ENCODE data around the gene VCAN.

The VCAN gene

DNA sequence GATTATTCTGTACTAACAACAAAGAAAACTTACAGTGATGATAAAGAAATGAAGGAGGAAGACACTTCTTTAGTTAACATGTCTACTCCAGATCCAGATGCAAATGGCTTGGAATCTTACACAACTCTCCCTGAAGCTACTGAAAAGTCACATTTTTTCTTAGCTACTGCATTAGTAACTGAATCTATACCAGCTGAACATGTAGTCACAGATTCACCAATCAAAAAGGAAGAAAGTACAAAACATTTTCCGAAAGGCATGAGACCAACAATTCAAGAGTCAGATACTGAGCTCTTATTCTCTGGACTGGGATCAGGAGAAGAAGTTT is 67.9 kb downstream of the VCAN start:
- no peak for DNase-seq

DNA sequence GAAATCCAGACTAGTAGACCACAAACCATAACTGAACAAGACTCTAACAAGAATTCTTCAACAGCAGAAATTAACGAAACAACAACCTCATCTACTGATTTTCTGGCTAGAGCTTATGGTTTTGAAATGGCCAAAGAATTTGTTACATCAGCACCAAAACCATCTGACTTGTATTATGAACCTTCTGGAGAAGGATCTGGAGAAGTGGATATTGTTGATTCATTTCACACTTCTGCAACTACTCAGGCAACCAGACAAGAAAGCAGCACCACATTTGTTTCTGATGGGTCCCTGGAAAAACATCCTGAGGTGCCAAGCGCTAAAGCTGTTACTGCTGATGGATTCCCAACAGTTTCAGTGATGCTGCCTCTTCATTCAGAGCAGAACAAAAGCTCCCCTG is 68.6 kb downstream of the VCAN start:
- no peak for DNase-seq

DNA sequence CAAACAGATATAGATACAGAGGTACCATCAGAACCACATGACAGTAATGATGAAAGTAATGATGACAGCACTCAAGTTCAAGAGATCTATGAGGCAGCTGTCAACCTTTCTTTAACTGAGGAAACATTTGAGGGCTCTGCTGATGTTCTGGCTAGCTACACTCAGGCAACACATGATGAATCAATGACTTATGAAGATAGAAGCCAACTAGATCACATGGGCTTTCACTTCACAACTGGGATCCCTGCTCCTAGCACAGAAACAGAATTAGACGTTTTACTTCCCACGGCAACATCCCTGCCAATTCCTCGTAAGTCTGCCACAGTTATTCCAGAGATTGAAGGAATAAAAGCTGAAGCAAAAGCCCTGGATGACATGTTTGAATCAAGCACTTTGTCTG is 69.2 kb downstream of the VCAN start:
- DNase-seq: no peak

DNA sequence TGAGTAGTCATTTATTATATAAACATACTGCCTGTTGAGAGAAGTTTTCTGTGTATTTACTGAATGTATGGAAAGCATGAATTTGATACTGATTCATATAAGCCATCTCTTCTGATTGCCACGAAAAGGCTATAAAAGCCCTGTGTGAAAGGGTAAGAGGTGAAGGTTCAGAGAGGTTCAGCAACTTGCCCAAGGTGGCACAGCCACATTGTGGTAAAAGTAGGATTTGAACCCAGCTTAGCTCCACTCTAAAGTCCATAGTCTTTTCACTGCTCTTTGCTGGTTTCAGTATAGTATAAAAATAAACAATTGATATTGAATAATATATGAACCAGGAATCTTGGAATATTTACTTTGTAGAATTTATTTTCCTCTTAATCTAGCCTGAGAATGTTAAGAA is 71.3 kb downstream of the VCAN start:
- DNase-seq: no peak

DNA sequence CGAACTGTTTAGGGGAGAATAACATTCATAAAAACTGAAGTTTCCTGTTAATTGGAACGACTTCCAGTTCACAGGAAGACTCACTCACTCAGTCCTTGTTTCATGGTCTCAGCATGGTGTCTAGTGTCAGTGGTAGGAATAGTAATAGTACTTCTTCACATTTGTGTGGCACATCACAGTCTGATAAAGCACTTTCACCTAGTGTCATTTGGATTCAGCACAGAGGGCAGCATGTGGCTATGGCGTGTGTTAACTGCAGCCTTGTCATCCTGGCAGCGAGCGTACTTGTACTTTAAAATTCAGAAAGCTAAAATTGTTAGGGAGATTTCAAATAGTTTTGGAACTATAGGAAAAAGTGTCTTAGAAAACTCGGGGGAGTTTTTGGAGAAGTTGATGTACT is 72.4 kb downstream of the VCAN start:
- DNase-seq: no peak

DNA sequence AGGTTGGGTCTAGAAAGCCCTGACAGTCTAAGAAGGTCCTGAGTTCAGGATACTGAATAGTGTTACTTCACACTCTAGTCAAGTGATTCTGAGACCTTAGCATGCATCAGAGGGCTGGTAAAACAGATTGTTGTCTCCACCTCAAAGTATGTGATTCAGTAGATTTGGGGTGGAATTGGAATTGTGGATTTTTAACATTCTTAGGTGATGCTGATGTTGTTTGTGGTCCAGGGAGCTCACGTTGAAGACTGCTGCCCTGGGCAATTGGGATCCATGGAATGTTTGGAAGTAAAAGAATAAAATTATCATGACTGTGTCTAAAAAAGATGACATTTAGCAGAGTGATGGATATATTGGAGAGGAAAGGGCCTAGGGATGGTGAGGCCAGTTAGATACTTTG is 75.6 kb downstream of the VCAN start:
- DNase-seq: no peak

DNA sequence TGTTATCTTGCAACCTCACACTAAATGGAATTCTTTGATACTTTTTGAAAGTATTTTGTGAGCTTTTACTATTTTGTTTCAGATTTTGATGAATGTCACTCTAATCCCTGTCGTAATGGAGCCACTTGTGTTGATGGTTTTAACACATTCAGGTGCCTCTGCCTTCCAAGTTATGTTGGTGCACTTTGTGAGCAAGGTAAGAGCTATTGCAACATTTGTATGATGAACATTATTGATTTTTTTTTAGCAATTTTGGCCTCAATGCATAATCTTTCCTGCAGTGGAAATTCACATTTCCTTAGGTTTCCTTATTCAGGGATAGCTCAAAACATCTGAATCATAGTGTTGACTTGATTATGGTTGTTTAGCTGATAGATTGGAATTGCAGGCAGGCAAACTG is 76.3 kb downstream of the VCAN start:
- no peak for DNase-seq

DNA sequence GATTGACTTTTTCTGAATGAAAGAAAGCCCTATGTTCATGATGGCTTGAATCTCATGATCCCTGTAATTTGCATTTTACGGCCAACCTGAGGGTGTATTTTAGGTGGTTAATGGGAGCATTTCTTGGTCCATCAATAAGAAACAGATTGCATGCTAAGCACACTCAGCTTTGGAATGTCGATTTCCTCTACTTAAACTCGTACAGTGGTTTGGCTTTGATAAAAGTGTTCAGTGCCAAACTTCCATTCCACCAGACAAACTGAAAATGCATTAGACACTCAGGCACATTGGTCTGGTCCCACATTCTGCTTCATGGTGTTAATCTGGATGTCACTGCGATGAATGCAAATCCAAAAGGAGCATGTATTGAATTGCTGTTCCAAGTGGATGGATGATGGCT is 77.0 kb downstream of the VCAN start:
- no peak for DNase-seq

DNA sequence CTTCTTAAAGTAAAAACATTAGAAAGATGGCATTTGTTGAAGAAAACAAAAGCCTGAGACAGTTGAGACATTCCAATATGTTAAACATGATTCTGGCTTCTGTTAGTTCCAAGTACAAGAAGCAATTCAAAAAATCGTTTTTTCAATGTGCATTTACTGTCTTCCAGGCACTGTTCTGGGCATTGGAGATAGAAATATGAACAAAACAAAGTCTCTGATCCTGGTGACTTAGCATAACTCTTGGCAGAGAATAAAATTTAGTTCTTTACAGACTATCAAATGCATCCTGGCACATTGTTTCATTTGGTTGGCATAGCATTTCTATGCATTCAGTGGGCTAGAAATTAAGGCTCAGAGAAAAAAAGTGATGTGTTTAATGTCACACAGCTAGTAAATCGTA is 77.5 kb downstream of the VCAN start:
- DNase-seq: no peak

DNA sequence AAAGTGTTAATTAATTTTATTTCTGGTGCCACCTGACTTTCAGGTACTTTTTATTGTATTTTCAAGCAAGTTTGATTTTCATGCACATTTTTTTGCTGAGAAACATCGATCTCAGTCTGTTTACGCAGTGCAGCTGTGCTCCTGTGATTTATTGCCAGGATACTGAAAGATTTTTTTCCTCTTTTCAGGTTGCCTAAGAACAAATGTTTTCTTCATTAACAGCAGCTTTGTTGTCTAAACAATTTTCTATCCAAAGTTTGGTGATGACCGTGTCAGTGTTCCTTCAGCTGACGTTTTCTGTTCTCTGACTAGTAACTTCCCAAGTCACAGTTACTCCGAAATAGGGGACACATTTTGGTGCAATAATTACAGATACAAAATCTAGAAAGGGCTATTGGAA is 78.1 kb downstream of the VCAN start:
- DNase-seq: no peak

DNA sequence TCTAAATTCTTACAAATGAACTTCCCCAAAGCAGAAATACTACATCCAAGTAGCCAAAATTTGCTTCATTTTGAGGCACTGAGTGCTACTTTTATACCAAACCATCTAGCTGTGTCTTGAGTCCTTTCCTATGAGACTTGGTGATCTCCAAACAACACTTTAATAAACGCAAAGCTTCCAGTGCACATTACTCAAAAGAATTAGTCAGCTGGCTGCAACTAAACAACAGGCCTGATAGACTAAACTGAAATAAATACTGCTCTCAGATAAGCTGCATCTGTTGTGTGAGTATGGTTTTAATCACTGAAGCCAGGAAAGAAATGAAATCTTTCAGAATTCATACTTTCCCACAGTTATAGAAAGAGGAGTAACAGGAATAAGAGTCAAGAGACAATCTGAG is 80.3 kb downstream of the VCAN start:
- no peak for DNase-seq

DNA sequence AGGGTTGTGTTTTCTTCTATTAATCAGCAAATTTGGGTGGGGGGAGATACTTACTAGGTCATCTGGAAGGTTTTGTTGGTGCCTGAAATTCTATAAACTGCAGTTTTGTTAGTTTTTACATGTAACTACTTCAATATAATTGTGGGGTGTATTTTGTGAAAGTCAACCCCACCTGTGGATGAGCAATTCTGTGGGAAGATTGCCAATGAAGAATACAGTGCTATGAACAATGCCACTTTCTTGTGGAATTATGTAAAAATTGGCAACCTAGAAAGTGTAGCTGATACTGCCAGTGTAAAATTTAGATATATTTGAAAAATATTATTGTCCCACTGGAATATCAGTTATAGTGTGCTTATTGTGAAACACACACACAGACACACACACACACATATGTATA is 80.7 kb downstream of the VCAN start:
- no peak for DNase-seq

DNA sequence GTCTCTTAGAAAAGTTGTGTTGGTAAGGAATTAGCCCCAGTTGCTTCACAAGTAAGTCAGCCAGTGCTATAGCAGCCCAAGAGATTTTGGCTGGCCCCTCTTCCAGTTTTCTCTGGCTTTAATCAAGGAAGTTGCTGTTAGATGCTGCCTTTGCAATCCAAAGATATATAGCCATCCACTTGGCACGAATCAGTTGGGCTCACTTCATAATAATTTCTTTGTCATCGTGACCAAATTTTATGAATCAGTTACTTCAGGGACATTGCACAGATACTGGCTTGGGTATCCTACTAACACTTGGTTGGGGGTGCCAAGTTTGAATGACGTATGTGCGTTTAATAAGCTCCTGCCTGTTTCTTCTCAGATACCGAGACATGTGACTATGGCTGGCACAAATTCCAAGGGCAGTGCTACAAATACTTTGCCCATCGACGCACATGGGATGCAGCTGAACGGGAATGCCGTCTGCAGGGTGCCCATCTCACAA is 81.5 kb downstream of the VCAN start:
- DNase-seq: no peak

DNA sequence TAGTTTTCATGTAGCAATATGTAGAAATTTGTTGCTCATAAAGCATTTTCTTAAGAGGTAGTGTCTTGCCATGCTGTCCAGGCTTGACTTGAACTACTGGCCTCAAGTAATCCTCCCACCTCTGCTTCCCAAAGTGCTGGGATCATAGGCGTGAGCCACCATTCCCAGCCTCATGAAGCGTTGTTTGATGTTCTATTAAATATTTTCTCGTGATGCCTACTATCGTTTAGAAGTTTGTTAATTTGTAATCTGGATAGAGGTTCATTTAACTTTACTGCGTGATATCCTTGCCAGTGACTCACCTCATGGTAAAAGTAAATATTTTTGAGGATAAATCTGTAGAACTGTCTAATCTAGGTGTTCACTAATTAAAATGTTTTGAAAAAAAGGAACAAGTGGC is 82.6 kb downstream of the VCAN start:
- no peak for DNase-seq

DNA sequence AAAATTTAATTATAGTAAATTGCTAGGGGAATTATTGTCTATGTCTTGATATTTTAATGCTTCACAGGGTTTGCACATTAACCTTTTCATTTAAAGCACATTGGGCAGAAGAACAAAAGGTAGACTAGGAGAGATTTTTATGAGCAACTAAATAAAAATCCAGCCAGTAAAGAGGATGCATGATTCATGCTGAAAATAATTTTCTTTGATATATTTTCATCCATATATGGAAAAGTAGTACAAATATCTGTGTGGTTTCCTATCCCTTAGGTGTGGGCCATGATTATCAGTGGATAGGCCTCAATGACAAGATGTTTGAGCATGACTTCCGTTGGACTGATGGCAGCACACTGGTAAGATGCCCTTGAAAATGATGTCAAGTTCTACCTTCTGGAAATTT is 83.1 kb downstream of the VCAN start:
- DNase-seq: no peak

DNA sequence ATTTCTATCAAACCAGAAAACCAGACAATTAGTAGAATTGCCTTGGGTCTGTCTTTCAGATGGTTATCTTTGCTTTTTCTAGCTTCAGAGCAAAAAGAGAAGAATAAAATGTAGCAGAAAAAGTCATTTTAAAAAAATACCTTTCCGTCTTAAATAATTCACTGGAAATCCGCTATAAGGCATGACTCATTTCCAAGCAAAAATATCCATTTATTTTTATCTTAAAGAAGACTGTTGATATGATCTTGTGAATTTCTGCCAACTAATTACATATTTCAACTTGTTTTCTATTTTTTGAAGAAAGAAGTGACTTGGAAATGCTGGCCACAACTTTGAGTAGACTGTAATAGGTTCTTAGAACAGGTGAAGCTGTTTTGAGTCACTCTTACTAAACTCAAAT is 83.7 kb downstream of the VCAN start:
- no peak for DNase-seq

DNA sequence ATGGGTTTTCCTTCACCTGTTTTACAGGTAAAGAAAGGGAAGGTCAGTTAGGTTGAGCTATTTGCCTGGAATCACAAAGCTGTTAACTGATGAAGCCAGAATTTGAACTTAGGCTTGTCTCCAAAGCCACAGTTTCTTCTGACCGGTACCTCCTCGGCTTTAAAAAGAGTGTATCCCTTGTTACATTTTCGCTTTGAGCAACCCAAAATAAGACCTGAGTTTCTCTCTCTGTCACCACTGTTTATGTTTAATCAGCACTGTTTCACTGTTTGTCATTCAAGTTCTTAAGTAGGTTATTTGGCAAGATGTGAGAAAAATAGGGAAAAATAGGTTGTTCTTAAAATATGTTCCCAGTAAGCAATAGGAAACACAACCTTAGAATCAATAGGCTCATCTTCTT is 84.6 kb downstream of the VCAN start:
- DNase-seq: no peak

DNA sequence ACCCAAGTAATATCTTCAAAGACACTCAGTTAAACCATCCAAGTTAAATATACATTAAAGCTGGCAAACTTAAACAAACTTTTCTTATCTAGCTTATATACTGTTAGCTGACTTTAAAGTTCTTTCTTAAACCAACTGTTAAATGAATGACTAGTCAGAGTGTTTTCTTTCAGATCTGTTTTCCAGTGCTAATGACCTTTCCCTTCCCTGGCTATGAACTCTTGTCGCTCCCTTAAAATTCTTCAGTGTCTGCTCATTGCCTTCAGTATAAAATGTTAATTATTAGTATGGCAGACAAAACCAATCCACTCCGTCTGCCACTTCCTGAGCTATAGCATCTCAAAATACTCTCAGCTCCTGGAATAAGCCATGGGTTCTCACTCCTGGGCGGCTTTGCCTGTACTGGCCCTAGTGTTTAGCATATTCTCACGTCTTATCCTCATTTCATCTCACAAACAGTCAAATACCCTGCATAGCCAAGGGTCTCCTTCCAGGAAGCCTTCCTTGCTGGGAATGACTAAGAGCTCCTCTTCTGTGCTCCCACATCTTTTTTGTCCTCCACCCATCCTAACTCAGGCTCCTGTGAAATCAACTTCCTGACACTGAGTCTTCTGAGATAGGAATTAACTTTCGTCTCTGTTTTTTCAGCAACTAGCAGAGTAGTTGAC is 87.7 kb downstream of the VCAN start:
- no peak for DNase-seq

DNA sequence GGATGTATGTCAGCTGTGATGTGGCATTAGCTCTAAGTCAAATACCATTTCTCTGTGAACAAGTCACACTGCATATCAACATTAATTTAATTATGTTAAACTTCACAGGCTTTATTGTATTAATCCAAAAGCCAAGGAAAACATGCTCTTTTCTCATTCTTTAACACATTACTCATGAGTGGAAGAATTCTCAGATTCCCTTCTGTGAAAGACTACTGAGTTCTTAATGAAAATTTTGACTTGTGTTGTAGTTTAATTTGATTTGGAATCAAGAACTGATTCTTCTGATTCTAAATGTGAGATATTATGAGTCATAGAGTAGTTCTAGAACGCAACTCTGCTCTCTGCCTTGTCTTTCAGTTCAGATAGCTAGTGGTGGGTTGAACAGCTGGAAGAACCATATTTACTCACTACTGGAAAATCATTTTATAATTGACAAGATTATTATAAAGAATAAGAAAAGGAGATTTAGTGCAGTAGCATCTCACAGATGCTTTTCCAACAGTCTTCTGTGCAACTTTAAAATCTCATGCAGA is 90.6 kb downstream of the VCAN start:
- no peak for DNase-seq

DNA sequence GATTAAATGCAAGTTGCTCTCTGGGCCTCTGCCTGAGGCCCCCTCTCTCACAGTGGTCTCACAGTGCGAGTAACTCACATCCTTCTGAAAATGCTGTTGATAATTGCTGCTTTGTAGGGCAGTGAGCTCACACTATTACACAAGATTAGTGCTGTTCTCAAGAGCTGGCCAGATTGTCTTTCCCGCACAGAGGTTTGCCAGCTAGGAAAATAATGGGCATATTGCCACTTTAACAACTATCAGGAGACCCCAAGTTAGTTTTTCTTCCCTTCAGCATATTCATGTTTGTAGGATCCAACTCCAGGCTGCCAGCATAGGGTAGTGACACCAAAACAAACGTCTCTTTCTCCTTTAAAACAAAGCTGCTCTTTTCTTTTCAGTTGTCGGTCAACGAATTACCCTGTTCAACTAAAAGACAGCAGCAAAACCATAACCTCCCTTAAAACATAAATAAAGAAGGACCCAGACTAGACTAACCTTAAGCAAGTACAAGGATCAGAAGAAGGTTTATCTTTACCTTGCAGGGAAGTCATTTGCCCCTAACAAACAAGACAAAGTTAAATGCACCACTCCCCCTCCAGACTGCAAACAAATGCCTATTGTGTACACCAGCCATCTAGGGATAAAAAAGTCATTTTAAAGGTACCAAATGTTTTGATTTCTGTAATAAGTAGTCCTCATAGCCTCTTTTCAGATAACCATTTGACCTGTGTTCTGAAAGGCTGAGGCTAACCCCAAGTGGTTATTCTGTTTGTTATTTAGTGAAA is 91.4 kb downstream of the VCAN start:
- DNase-seq: no peak

DNA sequence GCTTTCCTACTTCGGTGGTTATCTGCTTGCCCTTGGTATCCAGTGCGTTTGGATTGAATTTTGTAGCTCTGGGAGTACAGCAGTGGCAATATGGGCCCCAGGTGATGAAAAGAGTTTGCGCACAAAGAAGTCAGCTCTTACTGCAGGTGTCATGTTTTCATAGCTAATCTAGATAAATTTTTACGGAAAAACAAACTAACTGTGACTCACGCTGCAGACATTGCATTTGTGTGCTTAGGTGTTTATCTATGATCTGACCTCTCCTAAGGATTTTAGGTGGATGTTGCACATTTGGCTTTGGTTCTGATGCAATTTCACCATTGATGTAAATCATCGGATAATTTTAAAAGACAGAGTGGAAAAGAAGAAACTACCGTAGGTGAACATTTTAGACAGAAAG is 92.1 kb downstream of the VCAN start:
- no peak for DNase-seq

DNA sequence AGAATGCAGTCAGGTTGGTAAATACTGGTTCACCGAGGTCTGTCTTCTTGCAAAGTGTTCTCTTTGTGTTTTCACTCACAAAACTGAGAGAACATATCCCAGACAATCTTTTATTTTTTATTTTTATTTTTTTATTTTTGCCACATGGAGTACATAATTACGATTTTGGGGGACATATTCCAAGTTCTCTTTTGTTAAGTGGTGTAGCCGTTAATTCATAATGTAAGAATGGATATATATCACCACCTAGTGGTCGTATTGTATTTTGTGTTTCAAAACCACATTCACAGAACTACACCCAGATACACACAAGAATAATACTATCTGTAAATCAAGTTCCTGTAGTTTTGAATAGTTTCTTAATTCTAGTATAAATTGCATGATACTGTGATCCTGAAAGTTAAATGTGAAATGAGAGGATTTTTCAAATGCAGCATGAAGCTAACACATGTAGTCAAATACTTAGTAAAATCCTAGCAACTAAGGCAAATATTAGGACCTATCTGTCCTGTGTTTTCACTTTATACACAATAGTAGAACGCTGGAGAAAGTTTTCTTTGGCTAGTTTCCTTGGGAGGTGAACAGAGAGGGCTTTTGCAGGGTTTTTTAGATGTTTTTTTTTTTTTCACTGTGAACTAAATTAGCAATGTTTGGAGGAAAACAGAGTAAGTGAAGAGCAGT is 92.7 kb downstream of the VCAN start:
- DNase-seq: no peak

DNA sequence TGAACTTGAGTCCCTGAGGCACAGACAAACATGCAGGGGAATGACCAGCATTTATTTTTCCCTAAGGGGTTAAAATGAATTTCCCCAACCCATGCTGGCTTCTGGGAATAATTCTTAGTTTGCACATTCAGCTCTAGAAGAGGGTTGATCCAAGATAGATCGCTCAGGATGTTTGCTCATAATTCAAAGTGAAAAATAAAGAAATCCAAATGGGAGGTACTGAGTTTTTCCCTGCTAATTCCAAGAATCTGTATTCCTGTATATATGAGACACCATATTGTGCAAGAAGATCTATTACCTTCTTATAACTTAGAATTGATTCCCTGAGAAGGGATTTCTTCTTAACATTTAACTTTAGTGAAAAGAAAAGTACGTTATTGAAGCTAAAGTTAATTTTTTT is 96.2 kb downstream of the VCAN start:
- no peak for DNase-seq

DNA sequence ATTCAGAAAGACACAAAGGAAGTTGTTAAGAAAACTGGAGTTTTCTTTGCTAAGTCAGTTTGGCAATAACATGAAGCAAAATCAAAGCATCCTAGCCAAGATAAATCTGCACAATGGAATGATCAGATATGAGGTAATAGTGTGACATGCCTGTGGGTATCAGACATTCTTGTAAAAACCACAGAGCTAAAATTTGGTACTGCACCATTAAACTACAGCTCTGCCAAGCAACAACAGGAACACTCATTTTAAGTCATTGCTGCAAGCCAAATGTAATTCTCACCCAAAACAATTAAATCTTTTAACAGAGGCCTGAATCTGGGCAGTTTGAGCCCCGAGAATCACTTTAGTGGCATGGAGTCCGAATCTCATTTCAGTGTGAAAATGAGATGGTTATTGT is 96.6 kb downstream of the VCAN start:
- DNase-seq: no peak
